Measurements from ENCODE around the gene EXOC1L.

The EXOC1L gene, protein sequence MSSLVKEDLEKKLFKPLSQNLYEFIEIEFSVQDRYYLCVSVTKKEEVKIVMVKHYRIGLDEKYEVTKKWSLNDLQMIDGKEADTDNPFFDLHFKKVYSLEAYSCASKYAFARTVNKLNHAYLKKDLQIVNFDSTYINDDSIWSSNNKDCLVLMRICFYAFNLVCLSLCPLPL
- long read RNA-seq, donor 1, result 0 reads
- long read RNA-seq, donor 2, result 0 reads
- long read RNA-seq, donor 3, result 0 reads
- long read RNA-seq, donor 4, result 0 reads
- long read RNA-seq, donor 5, result 0 reads
- long read RNA-seq, donor 6, result 0 reads
- long read RNA-seq, donor 7, result 0 reads
- long read RNA-seq, donor 8, result 0 reads

DNA sequence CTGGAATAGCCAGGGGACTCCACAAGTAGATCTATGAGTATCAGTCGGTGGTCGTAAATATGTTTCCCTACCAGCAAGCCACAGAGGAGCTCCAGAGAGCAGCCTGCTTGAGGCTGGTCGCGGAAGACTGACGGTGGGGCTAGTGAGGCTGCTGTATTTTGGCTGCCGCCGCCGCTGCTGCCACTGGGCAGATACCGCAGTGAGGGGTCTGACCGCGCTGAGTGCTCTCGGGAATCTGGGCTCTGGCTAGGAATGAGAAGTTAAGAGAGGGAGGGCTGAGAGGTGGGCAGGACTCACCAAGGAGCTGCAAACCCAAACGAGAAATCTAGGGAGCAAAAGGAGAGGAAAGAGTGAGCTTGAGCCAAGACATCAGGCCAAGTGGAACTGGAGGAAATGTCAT is at the start of gene EXOC1L:
EXOC1L (plus strand) TSS at position 157 of the 400 bp plus-strand sequence; CDS start at position 394, 237 bp downstream.
- peak; percentile 28 for DNase-seq

DNA sequence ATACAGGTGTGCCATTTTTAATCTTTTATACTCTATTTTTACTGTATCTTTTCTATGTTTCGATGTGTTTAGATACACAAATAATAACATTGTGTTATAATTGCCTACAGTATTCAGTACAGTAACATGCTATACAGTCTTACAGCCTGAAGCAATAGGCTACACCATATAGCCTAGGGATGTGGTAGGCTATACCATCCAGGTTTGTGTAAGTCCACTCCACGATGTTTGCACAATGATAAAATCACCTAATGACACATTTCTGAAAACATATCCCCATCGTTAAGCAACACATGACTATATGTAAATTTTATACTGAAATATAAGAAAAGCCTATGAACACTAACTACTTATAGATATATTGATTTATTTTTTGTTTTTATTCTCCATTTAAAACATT is 48.9 kb upstream of the EXOC1L start:
- DNase-seq, result no peak

DNA sequence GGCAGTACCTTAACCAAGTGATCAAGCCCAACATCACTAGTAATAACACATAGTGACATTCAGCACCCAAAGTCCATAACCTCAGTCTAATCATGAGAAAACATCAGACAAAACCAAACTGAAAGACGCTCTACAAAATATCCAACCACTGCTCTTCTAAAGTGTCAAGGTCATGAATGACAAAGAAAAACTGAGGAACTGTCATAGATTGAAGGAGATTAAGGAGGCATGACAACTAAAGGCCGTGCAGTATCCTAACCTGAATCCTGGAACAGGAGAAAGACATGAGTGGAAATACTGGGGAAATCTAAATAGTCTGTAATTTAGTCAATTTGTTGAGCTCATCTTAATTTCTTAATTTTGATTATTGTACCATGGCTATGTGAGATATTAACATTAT is 38.2 kb upstream of the EXOC1L start:
- no peak for DNase-seq

DNA sequence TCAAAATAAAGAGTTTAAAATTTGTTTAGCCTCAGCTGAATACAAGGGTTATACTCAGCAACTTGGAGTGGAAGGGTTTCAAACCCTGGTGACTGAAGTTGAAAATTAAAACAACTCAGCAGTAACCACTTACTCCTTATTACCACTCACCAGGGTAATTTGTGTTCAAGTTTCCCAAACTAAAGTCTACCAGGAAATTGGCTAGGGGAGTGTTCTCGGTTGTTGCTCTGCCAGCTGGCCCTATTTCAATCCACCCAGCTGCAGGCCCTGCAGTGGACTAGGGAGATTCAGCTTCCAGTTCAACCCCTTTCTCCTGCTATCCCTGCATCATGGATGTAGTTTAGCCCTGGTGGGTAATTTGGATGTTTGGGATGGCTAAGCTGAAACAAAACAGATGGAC is 37.8 kb upstream of the EXOC1L start:
- DNase-seq, result no peak

DNA sequence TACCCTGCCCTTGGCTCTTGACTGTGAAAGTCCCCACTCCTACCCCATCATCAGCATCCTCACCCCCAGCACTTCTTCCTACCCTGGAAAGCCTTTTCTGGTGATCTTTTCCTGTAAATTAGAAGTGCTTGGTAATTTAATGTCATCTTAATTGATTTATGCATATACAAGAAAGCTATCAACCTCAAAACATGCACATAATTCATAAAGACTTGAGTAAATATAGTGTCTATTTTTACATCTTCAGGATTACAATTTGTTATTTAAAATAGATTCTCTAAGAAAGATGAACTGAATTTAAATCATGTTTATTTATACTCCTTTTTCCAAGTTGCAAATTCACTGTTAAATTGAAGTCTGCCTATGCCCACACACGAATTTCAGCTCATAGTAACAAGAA is 36.0 kb upstream of the EXOC1L start:
- no peak for DNase-seq

DNA sequence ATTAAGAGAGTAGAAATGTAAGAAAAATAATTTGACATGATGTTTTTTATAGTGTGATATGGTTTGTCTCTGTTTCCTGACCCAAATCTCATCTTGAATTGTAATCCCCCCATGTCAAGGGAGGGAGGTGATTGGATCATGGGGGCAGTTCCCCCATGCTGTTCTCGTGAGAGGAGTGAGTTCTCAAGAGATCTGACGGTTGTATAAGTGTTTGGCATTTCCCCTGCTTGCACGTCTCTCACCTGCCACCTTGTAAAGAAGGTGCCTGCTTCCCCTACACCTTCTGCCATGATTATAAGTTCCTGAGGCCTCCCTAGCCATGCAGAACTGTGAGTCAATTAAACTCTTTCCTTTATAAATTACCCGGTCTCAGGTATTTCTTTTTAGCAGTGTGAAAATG is 34.8 kb upstream of the EXOC1L start:
- no peak for DNase-seq

DNA sequence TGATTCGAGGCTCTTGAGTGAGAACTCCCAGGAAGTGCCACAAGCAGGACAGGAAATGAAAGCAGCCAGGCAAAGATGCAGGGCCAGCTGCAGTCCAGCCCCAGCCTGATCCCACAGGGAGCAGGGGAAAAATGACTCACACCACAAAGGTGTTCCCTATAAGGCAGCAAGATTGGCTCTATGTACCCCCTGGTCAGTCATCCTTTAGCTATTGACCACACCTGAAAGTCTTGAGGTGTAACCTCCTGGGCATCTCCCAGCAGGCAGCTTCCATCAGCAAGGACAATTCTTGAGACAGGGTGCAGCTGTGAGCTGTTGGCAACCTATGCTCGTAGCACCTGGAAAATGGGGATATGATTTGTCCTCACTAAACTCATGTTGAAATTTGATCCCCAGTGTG is 27.9 kb upstream of the EXOC1L start:
- DNase-seq, result no peak

DNA sequence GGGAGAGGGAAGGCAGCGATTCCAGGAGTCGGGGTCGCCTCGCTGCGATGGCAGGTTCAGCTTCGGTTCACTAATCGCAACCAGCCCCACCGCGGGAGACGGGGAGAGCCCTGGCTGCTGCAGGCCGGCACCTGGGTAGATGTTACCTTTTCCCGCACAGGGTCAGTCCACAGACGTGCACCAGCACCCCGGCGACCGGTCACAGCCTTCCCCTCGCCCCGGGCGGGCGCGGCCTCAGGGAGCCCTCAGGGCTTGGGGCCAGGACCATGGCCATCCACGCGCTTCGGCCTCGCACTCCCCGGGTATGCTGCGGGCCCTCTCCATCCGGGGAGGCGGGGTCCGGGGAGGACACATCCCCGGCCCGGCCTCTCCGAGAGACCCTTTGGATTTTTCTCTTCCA is 26.1 kb upstream of the EXOC1L start:
- DNase-seq, result peak; percentile 53

DNA sequence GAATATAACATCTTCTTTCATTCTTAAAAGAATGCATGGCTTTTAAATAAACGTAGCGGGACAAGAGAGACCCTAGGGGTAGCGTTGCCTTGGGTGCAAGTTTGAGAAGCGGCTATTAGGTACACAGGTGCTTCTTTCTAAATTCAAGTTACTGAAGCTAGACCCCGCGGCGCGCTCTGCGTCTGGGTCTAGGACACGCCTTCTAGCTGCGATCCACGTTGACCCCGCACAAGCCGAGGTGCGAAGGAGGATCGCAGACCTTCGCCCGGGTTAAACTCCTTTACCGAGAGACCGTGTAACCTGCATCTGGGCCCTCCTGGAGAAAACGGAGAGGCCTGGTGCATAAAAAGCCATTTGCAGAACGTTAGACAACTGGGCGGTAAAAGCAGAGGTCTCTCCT is 25.5 kb upstream of the EXOC1L start:
- peak; percentile 4 for DNase-seq

DNA sequence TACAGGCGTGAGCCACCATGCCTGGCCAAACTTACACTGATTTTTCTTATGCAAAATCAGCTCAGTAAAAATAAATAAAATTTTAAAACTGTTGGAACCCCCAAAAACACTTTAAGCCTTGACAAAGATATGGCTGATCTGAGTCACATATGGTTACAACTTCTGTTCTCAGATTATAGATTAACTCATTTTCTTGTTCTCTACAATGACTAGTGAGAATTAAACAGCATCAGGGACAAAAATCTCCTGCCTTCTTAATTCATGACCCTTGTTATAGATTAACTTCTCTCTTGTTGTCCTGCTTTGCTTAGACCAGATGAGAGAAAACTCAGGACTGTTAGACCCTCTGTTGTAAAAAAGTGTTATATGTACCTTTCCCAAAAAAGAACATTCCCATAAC is 24.2 kb upstream of the EXOC1L start:
- peak; percentile 13 for DNase-seq

DNA sequence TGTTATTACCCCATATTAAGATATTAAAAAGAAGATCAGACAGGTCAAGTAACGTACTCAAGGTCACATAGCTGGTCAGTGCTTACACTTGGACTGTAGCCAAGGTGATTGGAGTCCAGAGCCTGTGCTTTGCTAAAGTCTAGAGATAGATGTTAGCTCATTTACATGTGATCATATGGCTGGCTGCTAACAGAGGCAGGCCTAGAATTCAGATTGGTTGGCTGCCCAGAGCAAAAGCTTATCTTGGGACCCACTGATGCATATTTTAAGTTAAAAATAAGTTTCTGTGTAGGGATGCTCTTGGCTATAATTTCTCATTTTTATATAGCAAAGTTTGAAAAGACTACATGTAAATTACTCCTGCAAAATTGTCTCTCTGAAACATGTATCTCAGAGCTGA is 18.1 kb upstream of the EXOC1L start:
- no peak for DNase-seq

DNA sequence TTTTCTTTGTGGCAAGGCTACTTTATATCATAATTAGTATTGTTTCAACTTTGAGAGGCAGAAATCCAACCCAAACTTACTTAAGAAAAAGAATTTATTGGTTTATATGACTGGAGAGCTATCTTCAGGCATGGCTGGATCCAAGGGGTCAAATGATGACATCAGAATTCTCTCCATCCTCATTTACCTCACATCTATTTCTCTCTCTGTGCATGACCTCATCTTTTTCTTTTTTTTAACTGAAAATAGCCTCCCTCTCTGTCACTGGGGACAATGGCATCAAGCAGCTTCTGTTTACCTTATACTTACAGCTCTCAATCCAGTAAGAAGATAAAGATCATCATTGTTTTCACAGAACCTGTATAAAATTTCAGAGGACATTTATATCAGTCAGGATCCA is 12.0 kb upstream of the EXOC1L start:
- DNase-seq, result no peak

DNA sequence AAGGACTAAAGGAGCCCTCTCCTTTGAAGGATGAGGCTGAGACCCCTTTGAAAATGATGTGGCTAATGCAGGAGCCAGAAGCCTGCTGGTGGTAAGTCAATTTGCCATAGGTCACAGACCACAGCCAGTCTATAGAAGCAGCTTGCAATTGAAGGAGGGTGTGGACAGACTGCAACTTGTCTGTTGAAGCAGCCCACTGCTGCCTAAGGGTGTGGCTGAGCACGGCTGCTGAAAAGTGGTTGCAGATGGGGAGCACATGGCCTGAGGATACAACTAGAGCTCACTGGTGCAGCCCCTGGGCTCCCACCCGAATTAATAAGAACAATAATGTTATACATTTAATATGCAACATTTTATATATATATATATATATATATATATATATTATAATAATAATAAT is 11.4 kb upstream of the EXOC1L start:
- no peak for DNase-seq

DNA sequence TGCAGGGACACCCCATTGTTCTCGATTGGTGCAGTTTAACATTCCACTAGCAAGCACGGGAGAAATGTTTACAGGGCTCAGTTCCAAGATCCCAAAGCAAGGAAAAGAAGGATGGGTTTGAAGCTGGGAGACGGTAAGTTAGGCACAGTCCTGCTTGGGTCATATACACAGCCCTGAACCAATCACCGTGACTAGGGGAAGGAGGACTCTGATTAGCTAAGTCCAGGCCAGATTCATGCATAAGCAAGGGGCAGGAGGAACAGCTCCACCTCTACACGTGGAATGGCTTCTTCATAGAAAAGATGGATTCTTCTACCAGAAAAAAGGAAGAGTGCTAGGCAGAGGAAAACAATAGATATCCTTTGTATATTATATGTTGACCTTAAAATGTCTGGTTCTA is 11.0 kb upstream of the EXOC1L start:
- no peak for DNase-seq

DNA sequence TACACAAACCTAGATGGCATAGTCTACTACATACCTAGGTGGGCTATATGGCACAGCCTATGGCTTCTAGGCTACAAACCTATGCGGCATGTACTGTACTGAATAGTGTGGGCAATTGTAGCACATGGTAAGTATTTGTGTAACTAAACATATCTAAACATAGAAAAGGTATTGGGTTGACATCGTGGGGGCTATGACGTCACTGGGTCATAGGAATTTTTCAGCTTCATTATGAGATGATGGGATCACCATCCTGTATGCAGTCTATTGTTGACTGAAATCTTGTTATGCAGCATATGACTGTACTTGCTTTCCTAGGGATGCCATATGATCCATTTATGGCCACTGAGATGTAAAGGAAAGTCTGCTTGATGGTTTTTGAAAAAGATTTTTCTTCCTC is 1.9 kb upstream of the EXOC1L start:
- DNase-seq, result no peak

DNA sequence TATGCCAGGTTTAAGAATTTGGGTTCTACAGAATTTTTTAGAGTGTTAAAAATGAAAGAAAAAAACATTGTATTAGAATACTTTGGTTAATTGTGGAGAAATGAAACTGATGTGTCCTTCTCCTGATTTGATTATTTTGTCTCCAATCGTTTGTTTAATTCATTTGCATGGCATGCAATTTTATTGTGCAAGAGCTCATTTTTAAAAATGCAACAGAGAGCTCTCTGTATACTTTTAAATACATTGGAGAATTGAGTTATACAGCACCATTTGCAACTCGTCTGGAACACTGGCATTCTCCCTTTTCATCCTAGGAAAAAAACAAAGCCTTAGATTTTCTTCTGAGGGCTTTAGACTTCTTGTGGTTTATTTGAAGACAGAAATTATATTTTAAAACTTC is 689 bp downstream of the EXOC1L start:
- no peak for DNase-seq

DNA sequence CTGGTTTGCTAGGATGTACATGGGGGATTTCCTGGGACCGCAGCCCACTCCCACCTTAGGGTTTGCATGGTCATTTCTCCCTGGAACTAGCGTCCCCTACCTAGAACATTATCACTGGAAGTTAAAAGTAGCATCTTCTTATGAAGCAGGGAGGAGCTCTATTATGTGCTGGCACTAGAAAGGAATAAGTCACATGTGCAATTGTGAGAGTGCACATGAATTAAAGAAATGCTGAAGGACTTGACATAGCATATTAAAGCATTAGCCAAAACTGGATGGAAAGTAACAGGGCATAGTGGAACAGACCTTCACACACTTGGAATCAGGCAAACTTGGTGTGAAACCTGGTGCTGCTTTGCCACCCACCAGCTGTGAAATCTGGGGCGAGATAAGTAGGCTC is 2.7 kb downstream of the EXOC1L start:
- DNase-seq, result no peak

DNA sequence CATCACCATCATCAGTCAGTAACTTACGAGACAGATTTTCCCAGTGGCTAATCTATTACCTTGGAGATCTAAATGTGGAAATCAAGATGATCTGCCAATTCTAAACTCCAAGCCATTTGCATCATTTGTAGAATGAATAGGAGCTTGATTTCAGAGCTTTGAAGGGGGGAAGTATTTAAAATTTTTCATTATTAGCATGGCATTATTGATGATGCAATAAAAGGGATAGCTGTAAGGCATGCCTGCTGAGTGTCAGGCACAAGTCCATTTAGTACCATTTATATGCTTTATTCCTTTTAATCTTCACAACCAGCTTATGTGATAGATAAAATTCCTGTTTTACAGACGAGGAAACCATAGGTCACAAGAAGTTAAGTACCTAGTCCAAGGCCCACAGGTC is 5.3 kb downstream of the EXOC1L start:
- no peak for DNase-seq

DNA sequence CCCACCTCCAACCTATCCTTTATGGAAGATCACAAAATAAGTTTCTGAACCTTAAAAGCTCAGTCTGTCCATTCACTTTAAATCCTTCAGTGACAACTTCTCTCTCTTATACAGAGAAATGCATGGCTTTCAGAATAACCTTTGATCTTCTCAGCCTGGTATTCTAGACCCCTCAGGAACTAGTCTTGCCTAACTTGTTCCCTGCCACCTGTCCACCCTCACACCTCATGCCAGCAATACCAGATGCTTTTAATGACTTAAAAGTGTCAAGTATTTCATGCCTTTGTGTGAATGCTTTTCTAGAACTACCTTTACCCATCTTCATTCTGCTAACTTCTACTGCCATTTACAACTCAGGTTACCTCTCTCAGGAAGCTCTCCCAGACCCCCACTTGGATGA is 7.4 kb downstream of the EXOC1L start:
- DNase-seq, result no peak

DNA sequence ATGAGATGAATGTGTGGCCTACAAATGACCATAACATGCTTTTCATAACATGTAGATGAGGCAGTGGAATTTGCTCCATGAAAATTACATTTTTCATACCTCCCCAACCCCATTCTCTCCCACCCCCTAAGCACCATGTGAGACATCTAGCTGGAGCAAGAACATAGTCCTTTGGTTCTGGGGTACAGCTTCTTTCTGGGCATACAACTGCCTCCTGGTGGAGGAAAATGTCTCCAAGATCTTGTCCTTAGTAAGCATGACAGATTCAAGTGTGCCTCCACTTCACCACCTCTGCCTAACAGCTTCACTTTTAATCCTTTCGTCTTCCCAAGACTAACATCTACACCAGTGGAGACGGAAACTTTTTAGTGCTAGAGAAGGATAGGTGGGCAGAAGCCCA is 8.0 kb downstream of the EXOC1L start:
- no peak for DNase-seq

DNA sequence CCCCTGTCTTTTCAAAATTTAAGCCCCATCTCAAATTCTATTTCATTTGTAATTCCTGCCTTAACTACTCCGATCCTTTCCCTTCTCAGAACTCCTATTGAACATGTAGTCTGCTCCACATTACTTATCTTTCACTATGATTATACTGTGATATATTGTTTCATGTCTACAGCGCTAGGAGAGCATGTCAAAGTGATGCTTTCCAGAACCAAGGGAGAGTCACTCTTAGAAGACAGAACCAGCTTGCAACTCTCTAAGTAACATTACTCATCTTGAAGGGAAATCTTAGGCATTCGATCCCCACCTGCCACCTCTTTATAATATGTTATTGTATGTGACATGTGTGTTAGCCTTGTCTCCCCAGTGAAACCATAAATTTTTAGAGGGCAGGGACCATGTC is 10.5 kb downstream of the EXOC1L start:
- no peak for DNase-seq

DNA sequence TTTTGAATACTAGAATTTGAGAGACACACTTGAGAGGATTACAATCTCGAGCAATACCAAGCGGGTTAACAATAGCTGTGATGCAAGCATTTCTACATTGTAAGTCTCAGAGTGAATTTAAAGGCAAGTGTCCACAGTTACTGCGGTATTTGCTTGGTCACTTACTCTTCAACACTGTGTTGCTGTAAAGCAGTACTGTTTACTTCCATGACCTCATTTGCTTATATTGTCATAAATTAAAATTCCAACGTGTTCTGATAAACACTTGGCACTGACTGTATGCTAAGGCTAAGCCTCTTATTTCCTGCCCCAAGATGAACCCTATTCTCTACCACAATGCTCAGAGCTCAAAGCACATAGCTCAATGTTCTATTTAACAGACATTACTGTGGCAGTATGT is 11.1 kb downstream of the EXOC1L start:
- no peak for DNase-seq

DNA sequence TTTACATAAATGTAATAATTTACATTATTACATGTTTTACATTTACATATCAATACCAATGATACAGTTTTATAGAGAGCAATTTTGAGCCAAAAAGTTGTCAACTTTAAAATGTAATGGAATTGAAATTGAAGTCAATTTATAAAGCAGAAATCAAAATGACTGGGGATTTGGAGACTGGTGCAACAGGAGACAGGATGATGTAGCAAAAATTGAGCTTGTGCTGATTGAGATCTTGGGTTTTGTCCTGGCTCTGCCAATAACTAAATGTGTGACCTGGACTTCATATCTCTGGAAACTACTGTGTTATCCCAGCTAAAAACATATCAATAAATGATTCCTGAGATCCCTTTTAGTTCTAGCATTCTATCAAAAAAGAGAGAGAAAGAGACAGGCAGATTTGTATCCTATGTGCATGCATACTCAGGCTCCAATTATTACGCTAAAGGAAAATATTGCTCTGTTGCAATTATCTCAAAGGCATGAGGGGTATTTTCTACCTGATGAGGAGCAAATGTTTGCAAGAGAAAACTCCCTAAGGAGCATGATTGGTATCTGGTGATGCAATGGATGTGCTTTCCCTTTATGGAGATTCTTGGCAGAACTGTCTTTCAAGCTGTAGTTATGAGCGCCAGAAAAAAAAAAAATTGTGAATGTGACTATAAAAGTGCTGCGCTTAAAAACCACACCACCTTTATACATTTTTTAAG is 14.7 kb downstream of the EXOC1L start:
- DNase-seq, result no peak

DNA sequence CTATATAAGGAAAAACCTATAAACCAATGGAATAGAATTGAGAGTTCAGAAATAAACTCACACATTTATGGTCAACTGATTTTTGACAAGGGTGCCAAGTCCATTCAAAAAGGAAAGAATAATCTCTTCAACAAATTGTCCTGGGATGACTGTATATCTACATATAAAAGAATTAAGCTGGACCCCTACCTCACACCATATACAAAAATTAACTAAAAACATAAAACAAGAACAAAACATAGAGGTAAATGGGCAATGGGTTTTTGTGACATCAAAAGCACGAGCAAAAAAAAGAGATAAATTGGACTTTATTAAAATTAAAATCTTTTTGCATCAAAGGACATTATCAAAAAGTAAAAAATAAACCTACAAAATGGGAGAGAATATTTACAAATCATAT is 18.3 kb downstream of the EXOC1L start:
- DNase-seq, result no peak

All from right kidney (tissue), 9 donors.